PFSK-1 (cell line): ENCODE data around the gene C16orf46.

Experiments used
- FOXP2 ChIP-seq: optimal IDR thresholded peaks from 2 replicates; pipeline ENCODE3; 2011; ENCODE audit warnings: borderline replicate concordance, control low read depth, inconsistent platforms; ENCODE audit not compliant: insufficient read depth; ENCODE audit errors: extremely low read length, extremely low read depth
- POLR2AphosphoS5 ChIP-seq: IDR thresholded peaks from 2 replicates; pipeline ENCODE4 v1.6.1; 2012; ENCODE audit warnings: low read depth, mild to moderate bottlenecking, control low read depth, low read length, moderate library complexity
- REST ChIP-seq, 2 experiments: IDR thresholded peaks; 2 replicates each; pipeline versions ENCODE4 v1.6.1 to v1.8.0; 2011 to 2012; ENCODE audit warnings: low read depth in 2 of 2, low read length in 2 of 2, control low read depth in 1 of 2, inconsistent platforms in 1 of 2, mild to moderate bottlenecking in 1 of 2, moderate library complexity in 1 of 2; ENCODE audit not compliant: insufficient read depth in 1 of 2
- SIN3A ChIP-seq: IDR thresholded peaks from 2 replicates; pipeline ENCODE4 v1.6.1; 2012; ENCODE audit warnings: mild to moderate bottlenecking, low read length, moderate library complexity, borderline replicate concordance; ENCODE audit not compliant: insufficient read depth
- TAF1 ChIP-seq: IDR thresholded peaks from 2 replicates; pipeline ENCODE4 v1.6.1; 2012; ENCODE audit warnings: low read length, control low read depth, borderline replicate concordance; ENCODE audit not compliant: insufficient read depth

The C16orf46 gene

GRCh38 chr16:81081014-81081413 is 4.0 kb upstream of the C16orf46 start:
- TF ChIP-seq SIN3A (no peak), TAF1 (no peak), REST (IDR thresholded peaks at IDR 0.05; ENCODE audit: insufficient read depth in 1 of 2, low read depth in 2 of 2, low read length in 2 of 2) (no peak), POLR2AphosphoS5 (no peak)

GRCh38 chr16:81080233-81080632 is 3.2 kb upstream of the C16orf46 start:
- TF ChIP-seq TAF1, result no peak
- TF ChIP-seq POLR2AphosphoS5, result no peak
- no peak for TF ChIP-seq FOXP2
- no peak for TF ChIP-seq REST (IDR thresholded peaks at IDR 0.05; ENCODE audit: insufficient read depth in 1 of 2, low read depth in 2 of 2, low read length in 2 of 2)
- TF ChIP-seq SIN3A, result no peak

- TF ChIP-seq POLR2AphosphoS5 (no peak), REST (IDR thresholded peaks at IDR 0.05; ENCODE audit: insufficient read depth in 1 of 2, low read depth in 2 of 2, low read length in 2 of 2) (no peak), SIN3A (no peak), TAF1 (no peak), FOXP2 (no peak)
Measured at GRCh38 chr16:81076566-81077075, 417 bp downstream of the C16orf46 start.

GRCh38 chr16:81073560-81074330 is 3.3 kb downstream of the C16orf46 start:
- TF ChIP-seq POLR2AphosphoS5 (no peak), TAF1 (no peak), SIN3A (no peak), FOXP2 (no peak), REST (IDR thresholded peaks at IDR 0.05; ENCODE audit: insufficient read depth in 1 of 2, low read depth in 2 of 2, low read length in 2 of 2) (no peak)
